Measurements from ENCODE around the gene ELF5. TPM values are rescaled to one million over a fixed set of nuclear protein-coding genes. Genes with fewer than 3 reads are reported as not detected.

ELF5 gene
- total and polyA plus RNA-seq, 10 of the 15 experiments (the other 5 are each of a cell fraction or from before 2014, with no cell fraction given): not detected

DNA sequence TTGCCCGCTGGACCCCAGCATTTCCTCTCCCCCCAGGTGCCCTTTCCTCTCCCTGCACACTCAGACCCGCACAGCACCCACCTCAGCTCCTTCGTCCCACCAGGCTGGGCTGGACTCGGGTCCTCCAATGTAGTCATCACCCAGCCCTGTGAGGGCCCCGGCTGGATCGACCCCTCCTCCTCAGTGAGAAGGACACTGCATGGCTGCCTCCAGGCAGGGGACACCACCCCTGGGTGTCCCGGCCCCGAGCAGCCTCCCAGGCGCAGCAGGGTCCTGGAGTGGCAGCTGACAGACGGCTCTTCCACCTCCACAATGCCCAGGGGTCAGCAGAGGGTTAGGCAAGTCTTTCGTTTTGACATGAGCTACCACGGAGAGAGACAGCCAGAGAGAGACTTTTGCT lies 11.1 kb upstream of the ELF5 start:
- POLR2A ChIA-PET: no interaction called here
- no TSS peak for BruUV-seq (replicated peaks)
- no peak for TF ChIP-seq MYC (IDR thresholded peaks at IDR 0.05; ENCODE audit: insufficient read depth, insufficient read length, insufficient replicate concordance, low read length, severe bottlenecking)
- TF ChIP-seq YBX1 (IDR thresholded peaks at IDR 0.05): no peak
- no peak for TF ChIP-seq SUZ12 (IDR thresholded peaks at IDR 0.05; ENCODE audit: unreplicated experiment)
- TF ChIP-seq, protein P1, sequence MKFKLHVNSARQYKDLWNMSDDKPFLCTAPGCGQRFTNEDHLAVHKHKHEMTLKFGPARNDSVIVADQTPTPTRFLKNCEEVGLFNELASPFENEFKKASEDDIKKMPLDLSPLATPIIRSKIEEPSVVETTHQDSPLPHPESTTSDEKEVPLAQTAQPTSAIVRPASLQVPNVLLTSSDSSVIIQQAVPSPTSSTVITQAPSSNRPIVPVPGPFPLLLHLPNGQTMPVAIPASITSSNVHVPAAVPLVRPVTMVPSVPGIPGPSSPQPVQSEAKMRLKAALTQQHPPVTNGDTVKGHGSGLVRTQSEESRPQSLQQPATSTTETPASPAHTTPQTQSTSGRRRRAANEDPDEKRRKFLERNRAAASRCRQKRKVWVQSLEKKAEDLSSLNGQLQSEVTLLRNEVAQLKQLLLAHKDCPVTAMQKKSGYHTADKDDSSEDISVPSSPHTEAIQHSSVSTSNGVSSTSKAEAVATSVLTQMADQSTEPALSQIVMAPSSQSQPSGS (IDR thresholded peaks at IDR 0.05; ENCODE audit: low read length): no peak
- no peak for TF ChIP-seq ZNF622 (IDR thresholded peaks at IDR 0.05)
- no peak for TF ChIP-seq PAX5 (IDR thresholded peaks at IDR 0.05; ENCODE audit: borderline replicate concordance, low read depth, low read length)
- TF ChIP-seq CEBPB (IDR thresholded peaks at IDR 0.05; ENCODE audit: borderline replicate concordance in 1 of 2, low read depth in 2 of 2, low read length in 2 of 2): no peak
- TF ChIP-seq, protein P2, sequence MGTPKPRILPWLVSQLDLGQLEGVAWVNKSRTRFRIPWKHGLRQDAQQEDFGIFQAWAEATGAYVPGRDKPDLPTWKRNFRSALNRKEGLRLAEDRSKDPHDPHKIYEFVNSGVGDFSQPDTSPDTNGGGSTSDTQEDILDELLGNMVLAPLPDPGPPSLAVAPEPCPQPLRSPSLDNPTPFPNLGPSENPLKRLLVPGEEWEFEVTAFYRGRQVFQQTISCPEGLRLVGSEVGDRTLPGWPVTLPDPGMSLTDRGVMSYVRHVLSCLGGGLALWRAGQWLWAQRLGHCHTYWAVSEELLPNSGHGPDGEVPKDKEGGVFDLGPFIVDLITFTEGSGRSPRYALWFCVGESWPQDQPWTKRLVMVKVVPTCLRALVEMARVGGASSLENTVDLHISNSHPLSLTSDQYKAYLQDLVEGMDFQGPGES (IDR thresholded peaks at IDR 0.05): no peak
- no peak for TF ChIP-seq IKZF2 (IDR thresholded peaks at IDR 0.05)
- TF ChIP-seq, protein P3, sequence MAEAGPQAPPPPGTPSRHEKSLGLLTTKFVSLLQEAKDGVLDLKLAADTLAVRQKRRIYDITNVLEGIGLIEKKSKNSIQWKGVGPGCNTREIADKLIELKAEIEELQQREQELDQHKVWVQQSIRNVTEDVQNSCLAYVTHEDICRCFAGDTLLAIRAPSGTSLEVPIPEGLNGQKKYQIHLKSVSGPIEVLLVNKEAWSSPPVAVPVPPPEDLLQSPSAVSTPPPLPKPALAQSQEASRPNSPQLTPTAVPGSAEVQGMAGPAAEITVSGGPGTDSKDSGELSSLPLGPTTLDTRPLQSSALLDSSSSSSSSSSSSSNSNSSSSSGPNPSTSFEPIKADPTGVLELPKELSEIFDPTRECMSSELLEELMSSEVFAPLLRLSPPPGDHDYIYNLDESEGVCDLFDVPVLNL (IDR thresholded peaks at IDR 0.05; ENCODE audit: low read depth, low read length): no peak
- no peak for TF ChIP-seq MTA3 (IDR thresholded peaks at IDR 0.05; ENCODE audit: borderline replicate concordance, low read length)
- no peak for TF ChIP-seq LARP7 (IDR thresholded peaks at IDR 0.05)
- TF ChIP-seq SREBF1 (IDR thresholded peaks at IDR 0.05; ENCODE audit: low read length): no peak
- TF ChIP-seq KLF5 (IDR thresholded peaks at IDR 0.05; ENCODE audit: partially characterized antibody): no peak
- TF ChIP-seq, protein P4, sequence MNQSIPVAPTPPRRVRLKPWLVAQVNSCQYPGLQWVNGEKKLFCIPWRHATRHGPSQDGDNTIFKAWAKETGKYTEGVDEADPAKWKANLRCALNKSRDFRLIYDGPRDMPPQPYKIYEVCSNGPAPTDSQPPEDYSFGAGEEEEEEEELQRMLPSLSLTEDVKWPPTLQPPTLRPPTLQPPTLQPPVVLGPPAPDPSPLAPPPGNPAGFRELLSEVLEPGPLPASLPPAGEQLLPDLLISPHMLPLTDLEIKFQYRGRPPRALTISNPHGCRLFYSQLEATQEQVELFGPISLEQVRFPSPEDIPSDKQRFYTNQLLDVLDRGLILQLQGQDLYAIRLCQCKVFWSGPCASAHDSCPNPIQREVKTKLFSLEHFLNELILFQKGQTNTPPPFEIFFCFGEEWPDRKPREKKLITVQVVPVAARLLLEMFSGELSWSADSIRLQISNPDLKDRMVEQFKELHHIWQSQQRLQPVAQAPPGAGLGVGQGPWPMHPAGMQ (IDR thresholded peaks at IDR 0.05; ENCODE audit: borderline replicate concordance): no peak
- no peak for TF ChIP-seq BACH1 (IDR thresholded peaks at IDR 0.05; ENCODE audit: borderline replicate concordance)
- TF ChIP-seq, protein P5, sequence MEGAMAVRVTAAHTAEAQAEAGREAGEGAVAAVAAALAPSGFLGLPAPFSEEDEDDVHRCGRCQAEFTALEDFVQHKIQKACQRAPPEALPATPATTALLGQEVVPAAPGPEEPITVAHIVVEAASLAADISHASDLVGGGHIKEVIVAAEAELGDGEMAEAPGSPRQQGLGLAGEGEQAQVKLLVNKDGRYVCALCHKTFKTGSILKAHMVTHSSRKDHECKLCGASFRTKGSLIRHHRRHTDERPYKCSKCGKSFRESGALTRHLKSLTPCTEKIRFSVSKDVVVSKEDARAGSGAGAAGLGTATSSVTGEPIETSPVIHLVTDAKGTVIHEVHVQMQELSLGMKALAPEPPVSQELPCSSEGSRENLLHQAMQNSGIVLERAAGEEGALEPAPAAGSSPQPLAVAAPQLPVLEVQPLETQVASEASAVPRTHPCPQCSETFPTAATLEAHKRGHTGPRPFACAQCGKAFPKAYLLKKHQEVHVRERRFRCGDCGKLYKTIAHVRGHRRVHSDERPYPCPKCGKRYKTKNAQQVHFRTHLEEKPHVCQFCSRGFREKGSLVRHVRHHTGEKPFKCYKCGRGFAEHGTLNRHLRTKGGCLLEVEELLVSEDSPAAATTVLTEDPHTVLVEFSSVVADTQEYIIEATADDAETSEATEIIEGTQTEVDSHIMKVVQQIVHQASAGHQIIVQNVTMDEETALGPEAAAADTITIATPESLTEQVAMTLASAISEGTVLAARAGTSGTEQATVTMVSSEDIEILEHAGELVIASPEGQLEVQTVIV (IDR thresholded peaks at IDR 0.05; ENCODE audit: borderline replicate concordance, partially characterized antibody): no peak

More for the DNA sequence above, 11.1 kb upstream of the ELF5 start:
- no peak for FAIRE-seq
- DNase-seq (ENCODE audit: low read depth, low spot score): no peak
- in situ Hi-C loops (cut with MboI) (no loop called here), intact Hi-C loops (cut with micrococcal nuclease; ENCODE audit: unreplicated experiment) (no loop called here)
- ATAC-seq: peak; percentile 27; the same call in 1 of the 3 replicates
- no peaks in the 10 kb centered on the region for H4K20me1 ChIP-seq (ENCODE audit: control insufficient read depth, insufficient read depth)
- no peak overlapping the region for H2AFZ ChIP-seq (ENCODE audit: control insufficient read depth, low read depth, low read length)
- no peak overlapping the region for H3K9ac ChIP-seq (ENCODE audit: control insufficient read depth, insufficient read depth, low read length)
- H3K36me3 ChIP-seq (ENCODE audit: control insufficient read depth in 2 of 2, insufficient read depth in 2 of 2, low read length in 1 of 2): no peaks in the 10 kb centered on the region
- no peak overlapping the region for H3K27ac ChIP-seq (ENCODE audit: control insufficient read depth, insufficient read depth)
- H3K27me3 ChIP-seq (replicated peaks in 1 of 2; ENCODE audit: control insufficient read depth in 2 of 2, insufficient read depth in 2 of 2, low read length in 1 of 2): no peaks in the 10 kb centered on the region; a peak in 1 of 4 replicates
- no peaks in the 10 kb centered on the region for H3K4me1 ChIP-seq (ENCODE audit: control insufficient read depth, insufficient read depth, low read length)
- H3K79me2 ChIP-seq (ENCODE audit: control insufficient read depth, insufficient read depth, low read length): no peaks in the 10 kb centered on the region
- ChIA-PET CTCF (interaction anchor here (2.4 kb wide), 1 partner anchor 11 kb away, joined by 10 read pairs; the partner anchor contains the start of gene ELF5), SMC1A (ENCODE audit: uncharacterized antibody, unreplicated experiment) (no interaction called here), RAD21 (ENCODE audit: unreplicated experiment) (no interaction called here)
- WGBS (ENCODE audit: insufficient coverage, insufficient replicate concordance, low lambda C conversion rate, missing lambda C conversion rate): 33% methylated on average over 11 of the region's 12 CpGs
- H3K9me3 ChIP-seq (replicated peaks; ENCODE audit: control insufficient read depth, insufficient read depth, low read length): no peaks in the 10 kb centered on the region
- no peak overlapping the region for H3K4me3 ChIP-seq
- no peak overlapping the region for H3K4me2 ChIP-seq (ENCODE audit: control insufficient read depth, insufficient read depth)
